ENCODE data around the gene SPO11.

- no peak for TF ChIP-seq CTCF (conservative IDR thresholded peaks at IDR 0.05; ENCODE audit: low read depth, low read length)
- no peak for TF ChIP-seq EZH2 (IDR thresholded peaks at IDR 0.05; ENCODE audit: low read length, unreplicated experiment)
- TF ChIP-seq EZH2phosphoT487 (IDR thresholded peaks at IDR 0.05; ENCODE audit: borderline replicate concordance, low read length) = no peak
These were observed 15.7 kb upstream of the SPO11 start for GRCh38 chr20:57313951-57314350.

Data from PC-3 (cell line).